ENCODE measurements around the gene CD163L1.

GRCh38 chr12:7441216-7441615, 2.7 kb downstream of the CD163L1 start:
- TF ChIP-seq POLR2AphosphoS5 (IDR thresholded peaks at IDR 0.05) (no peak), CTCF (IDR thresholded peaks at IDR 0.05) (no peak), POLR2A (IDR thresholded peaks at IDR 0.05) (no peak)

Measured in stomach (tissue), 4 donors.